Medulla oblongata (tissue), 1 donor: ENCODE measurements around the gene SLC30A4.

Source experiments
- DNase-seq: peaks from one replicate; pipeline ENCODE4 v3.0.0-alpha.2; 2015; ENCODE audit errors: extremely low spot score

Gene SLC30A4

DNA sequence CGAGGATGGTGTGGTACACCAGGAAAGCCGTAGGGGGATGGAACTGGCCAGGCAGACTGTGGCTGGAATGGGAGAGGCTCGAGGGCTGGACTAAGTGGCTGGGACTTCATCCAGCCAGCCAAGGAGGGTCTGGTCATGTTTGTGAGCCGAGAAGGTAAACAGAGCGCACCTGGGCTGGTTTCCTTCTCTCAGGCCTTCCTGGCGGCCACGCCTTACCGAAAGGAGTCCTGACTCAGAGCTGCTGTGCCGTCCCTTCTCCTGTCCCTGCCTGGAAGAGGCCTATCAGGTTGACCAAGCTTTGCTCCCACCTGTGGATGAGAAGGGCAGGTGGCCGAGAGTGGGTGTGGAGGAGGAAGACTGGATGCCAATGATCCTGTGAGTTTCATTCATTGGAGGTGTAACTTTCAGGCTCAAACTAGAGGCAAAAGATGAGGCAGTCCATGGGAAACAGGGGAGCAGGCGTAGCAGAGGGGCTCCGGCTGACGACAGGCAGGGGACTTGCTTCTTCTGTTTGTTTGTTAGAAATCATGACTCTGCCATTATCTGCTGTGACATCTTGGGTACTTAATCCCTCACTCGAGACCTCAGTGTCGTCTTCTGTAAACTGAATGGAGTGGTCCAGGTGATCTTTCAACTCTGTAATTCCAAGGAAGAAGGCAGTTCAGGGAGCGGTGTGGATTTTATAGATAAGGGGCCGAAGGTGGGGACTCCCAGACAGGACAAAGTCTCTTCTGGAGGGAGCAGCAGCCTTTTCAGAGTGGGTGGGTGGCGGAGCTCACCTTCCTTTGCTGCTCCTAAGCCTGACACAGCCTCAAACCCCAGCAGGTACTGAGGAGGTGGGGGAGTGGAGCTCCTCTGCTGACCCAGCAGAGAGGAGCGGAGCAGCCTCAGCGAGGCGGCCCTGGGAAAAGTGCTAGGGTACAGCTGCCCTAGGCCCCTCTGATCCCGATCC, 72.4 kb downstream of the SLC30A4 start:
- no peak for DNase-seq

- DNase-seq = no peak
Measured at GRCh38 chr15:45449395-45449794, 73.2 kb downstream of the SLC30A4 start.

DNA sequence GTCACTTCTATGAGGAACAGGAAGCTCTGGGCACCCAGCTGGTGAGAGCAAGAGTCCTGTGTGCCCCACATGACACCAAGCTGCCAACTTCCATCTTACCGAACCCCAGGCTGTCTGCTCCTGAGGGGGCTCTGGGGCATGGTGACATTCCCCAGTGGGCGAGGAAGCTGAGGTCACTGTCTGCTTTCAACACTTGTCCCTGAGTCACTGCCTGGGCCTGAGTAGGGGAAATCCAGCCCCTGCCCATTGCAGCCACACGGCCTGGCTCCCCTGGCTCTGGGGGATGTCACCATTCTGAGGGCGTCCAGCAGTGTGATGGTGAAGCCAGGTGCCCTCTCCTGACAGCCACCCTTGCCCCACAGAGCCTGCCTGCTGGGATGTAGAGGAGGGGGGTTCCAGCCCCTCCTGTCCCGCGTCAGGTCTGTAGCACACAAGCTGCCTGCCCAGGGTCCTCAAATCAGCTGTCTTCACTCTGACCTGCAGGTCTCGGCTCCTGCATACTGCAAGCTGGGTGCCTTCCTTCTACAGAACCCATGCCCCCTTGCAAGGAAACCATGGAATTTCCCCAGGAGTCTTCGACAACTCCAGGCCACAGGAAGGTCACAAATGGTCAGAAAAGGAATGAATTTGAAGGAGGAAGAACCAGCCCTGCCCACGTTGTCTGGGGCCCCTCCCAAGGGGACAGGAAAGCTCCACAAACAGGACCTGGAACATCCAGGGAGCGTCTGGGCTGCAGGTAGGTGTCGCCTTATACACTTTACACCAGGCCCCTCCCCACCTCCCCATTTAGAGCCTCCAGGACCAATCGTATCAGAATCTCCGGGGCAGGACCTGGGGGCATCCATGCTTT, 74.3 kb downstream of the SLC30A4 start:
- DNase-seq = peak; percentile 17

DNA sequence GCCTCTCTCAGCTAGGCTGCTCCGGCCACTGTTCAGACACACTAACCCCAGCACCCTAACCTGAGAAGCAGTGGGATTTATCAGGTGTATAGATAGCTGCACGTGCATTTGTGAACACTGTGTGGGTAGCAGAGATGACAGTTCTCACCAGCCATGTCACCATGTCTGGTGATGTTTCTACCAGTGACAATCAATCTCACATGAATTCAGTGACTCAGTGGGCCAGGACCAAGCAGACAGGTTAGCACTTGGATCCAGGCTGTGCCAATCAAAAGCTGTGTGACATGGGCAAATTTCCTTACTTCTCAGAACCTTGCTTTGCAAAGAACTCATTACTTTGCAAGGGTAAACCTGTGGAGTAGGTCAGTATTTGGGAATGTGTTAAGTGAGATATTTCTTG, 78.9 kb downstream of the SLC30A4 start:
- DNase-seq = no peak

DNA sequence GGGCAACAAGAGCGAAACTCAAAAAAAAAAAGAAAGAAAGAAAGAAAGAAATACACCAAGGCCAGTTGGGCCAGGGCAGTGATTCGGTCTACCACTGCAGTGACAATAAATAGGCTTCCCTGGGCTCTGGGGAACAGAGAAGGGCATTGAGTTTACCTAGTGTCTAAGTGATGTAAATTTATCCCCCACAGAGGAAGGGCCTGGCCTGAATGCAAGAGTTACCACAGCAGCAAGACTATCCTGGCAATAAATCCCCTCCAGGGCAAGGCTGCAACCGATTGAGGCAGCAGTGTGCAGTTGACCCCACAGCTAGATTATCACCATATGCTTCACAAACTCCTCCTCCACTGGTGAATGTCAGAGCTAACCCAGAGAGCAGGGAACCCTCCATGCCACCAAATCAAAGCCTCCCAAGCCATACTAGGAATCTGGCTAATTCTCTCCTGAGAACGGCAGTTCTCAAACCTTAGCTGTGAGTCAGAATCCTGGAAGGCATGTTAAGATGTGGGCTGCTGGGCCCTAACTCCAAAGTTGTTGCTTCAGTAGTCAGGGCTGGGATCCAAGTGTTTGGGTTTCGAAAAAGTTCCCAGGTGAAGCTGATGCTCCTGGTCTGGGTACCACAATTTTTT, 79.9 kb downstream of the SLC30A4 start:
- DNase-seq = no peak

GRCh38 chr15:45441686-45442085, 80.9 kb downstream of the SLC30A4 start:
- DNase-seq = no peak

DNA sequence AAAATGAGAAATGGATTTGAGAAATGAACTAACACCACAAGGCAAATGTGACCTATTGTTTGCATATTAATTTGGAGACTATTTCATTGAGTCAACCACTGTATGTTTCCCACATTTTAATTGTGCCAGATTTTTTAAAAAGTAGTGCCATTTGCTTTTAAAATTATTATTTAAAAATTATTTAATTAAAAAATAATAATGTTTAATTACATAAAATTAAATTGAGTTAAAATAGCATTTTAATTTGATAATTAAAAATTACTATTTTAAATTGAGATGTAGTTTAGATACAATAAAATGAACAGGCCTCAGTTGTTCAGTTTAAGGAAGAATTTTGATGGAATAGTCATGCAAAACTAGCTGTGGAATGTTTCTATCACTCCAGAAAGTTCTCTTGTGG, 81.5 kb downstream of the SLC30A4 start:
- DNase-seq = no peak

DNA sequence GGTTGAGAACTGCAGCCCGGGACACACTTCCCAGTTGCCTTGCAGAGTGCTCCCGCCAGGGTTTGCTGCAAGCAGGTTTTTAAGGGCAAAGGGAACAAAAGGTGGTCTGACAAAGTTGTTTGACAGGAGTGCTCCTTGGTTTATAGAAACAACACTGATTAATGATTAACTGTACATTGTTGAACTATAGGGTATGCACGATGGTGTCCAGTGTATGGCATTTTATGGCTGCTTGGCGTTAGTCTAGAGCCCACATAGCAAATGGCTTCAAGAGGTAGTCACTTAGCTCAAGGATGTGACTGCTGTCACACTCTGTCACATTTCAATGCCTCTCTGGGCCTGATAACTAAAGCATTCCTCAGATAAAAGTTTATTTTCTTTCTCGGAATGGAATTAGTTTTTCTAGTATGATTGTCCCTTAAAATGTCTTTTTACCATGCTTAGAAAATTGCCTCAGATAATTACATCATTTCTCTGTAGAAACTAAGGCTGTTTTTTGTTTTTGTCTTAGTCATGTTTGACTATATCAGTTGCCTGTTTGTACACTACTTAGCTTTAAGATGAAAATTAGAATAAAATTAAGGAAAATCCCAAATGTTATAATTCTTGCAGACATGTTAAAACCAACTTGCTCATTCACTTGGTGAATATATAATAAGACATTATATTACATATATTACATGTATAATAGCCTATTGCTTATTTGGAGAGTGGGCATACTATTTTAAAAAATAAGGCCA, 82.9 kb downstream of the SLC30A4 start:
- no peak for DNase-seq

DNA sequence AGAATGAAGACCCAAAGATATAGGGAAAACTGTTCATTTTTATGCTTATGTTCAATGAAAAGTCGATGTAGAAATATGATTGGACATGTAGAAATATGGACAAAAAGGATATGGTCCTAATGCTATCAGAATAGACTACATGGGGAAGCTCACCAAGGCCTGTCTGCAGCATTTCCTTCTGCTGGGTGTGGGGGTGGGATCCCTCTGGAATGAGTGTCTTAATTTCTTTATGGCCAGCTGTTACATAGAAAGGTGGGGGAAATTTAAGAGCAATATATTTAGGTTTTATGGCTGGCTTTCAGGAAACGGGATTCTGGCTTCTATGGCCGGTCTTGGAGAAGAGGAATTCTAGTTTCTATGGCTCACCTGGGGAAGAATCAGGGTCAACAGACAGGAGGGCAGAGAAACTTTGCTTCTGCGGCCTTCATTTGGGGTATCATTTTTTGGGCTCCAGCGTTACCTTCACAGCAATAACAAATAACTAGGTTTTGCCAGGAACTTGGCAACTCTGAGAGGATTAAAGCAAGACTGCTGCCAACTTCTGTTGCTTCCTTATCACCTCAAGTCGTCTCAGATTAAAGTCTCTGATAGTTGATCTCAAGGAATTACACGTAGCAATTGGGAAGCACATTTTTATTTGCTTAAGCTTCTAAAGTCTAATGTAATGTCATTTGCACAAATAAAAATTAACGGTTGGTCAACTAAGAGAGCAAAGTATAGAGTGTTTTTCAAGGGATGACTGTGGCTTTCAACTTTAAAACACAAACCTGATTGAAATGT, 87.2 kb downstream of the SLC30A4 start:
- DNase-seq = no peak

DNA sequence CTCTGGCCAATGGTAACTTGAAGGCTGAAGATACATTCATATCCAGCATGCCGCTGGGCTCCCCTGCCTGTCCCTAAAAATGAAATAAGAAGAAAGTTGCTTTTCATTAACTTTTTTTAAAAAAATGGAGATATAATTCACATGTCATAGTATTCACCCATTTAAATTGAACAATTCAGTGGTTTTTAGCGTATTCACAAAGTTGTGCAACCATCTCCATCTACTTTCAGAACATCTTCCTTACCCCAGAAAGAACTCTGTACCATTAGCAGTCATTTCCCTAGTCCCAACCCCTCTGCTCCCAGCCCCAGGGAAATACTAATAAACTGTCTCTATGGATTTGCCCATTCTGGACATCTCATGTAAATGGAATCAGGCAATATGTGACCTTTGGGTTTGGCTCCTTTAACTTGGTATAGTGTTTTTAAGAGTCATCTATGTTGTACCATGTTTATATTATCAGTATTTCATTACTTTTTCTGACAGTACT, 88.4 kb downstream of the SLC30A4 start:
- no peak for DNase-seq

DNA sequence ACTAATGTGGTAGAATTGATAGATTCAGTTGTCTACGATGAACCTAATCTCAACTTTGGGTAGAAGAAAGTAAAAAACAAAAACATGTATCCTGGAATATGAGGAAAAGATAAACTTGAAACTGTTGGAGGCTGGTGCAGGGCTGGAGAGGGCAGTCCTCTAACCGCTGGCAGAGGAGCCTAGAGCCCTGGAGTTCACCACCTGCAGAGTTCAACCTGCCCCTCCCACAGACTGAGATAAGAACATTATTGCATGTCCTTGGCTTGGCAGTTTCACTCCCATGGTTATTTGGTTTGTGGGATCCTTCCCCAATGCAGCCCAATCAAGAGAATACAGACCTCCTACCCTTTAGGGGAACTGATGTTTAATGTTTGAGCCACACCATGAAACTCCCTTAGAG, 91.0 kb downstream of the SLC30A4 start:
- no peak for DNase-seq

DNA sequence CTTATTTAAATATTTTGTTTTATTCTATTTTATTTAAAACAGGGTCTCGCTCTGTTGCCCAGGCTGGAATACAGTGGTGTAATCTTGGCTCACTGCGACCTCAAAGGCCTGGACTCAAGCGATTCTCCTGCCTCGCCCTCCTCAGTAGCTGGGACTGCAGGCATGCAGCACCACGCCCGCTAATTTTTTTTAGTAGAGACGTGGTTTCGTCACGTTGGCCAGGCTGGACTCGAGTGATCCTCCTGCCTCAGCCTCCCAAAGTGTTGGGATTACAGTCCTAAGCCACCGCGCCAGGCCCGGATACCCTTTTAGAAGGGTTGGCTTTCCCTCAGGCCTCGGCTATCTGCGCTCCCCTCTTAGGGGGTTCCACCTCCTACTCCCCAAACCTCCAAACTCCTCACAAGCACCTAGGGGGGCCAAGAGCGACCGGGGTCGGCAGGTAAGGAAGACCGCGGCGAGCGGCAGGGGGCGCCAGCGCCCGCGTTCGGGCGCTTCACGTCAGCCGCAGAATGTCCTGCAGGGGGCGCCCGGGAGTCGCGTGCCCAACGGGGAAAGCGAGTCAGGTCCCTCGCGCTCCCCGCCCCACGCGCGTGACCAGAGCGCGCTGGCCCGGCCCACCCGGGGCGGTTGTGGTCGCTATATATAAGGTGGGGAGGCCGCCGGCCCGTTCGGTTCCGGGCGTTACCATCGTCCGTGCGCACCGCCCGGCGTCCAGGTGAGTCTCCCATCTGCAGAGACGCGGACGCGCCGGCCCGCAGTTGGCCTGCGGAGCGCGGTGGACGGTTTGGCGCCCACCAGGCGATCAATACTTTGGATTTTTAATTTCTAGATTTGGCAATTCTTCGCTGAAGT, 92.4 kb downstream of the SLC30A4 start:
- DNase-seq = peak; percentile 57
